H1 (cell line): ENCODE measurements around the gene ABL2. TPM values are rescaled to one million over a fixed set of nuclear protein-coding genes. Genes with fewer than 3 reads are reported as not detected.
"Not testable (repeated sequence)": the region's sequence is repeated elsewhere in the genome, so short reads cannot be mapped to it uniquely, and the experiment has no call there.

ENCODE experiments used
- CTCF ChIA-PET: fragments of 300-600 bp; sonication (Branson Sonifier 250); formaldehyde crosslinking; loops from one replicate; lab custom pipeline; 2021; ENCODE audit not compliant: partially characterized antibody; lab: Charles Lee
- POLR2A ChIA-PET: fragments of 300-600 bp; sonication (Branson Sonifier 250); formaldehyde crosslinking; loops from one replicate; lab custom pipeline; 2021; ENCODE audit warnings: inconsistent platforms; ENCODE audit not compliant: partially characterized antibody; lab: Charles Lee
- DNase-seq, 2 experiments: peaks; one replicate each; pipeline versions ENCODE4 v3.0.0 to v3.0.0-alpha.2; 2010 to 2022; ENCODE audit warnings: low spot score in 2 of 2, low read depth in 1 of 2, mixed read lengths in 1 of 2
- FAIRE-seq: peaks from 2 replicates; lab custom pipeline; 2011; peaks lifted over from hg19 to GRCh38; lab: Jason Lieb, UNC
- H2AFZ ChIP-seq: 2 replicates; pipeline ENCODE4 v1.8.1; 2012; ENCODE audit warnings: low read length, inconsistent platforms
- H2AK5ac ChIP-seq: 2 replicates; pipeline ENCODE4 v1.6.1; 2013; ENCODE audit warnings: low read depth, low read length
- H2BK120ac ChIP-seq: replicated peaks from 2 replicates; pipeline ENCODE3; 2013; ENCODE audit warnings: low read depth, low read length, inconsistent platforms
- H2BK12ac ChIP-seq: 2 replicates; pipeline ENCODE4 v1.6.1; 2013; ENCODE audit warnings: low read depth, low read length
- H2BK15ac ChIP-seq: 2 replicates; pipeline ENCODE4 v1.6.1; 2013; ENCODE audit warnings: low read length
- H2BK20ac ChIP-seq: 2 replicates; pipeline ENCODE4 v1.6.1; 2013; ENCODE audit warnings: low read length
- H2BK5ac ChIP-seq: 2 replicates; pipeline ENCODE4 v1.6.1; 2013; ENCODE audit warnings: low read depth, low read length
- H3K14ac ChIP-seq: 2 replicates; pipeline ENCODE4 v1.6.1; 2013; ENCODE audit warnings: inconsistent platforms; ENCODE audit not compliant: insufficient read length
- H3K18ac ChIP-seq: 2 replicates; pipeline ENCODE4 v1.6.1; 2013; ENCODE audit warnings: low read length; ENCODE audit errors: extremely low read depth
- H3K23ac ChIP-seq: 2 replicates; pipeline ENCODE4 v1.6.1; 2013; ENCODE audit warnings: inconsistent platforms; ENCODE audit not compliant: insufficient read length
- H3K23me2 ChIP-seq: 2 replicates; pipeline ENCODE4 v1.6.1; 2013; ENCODE audit warnings: low read depth, low read length
- H3K27ac ChIP-seq: 2 replicates; pipeline ENCODE4 v1.6.1; 2011; ENCODE audit warnings: low read depth, low read length, inconsistent platforms
- H3K27me3 ChIP-seq, 4 experiments: replicated peaks in 1 of 4; 1 replicate in 1 of 4; 2 replicates in 3 of 4; pipeline versions ENCODE4 v1.6.1 to v1.8.1; 2011 to 2013; ENCODE audit warnings: low read length in 3 of 4, mild to moderate bottlenecking in 3 of 4, inconsistent platforms in 2 of 4, mixed read lengths in 2 of 4, moderate library complexity in 1 of 4; ENCODE audit not compliant: control insufficient read depth in 3 of 4, insufficient read depth in 3 of 4; ENCODE audit errors: extremely low read depth in 1 of 4
- H3K36me3 ChIP-seq, 4 experiments: 2 replicates each; pipeline versions ENCODE4 v1.6.1 to v1.8.1; 2011 to 2013; ENCODE audit warnings: mild to moderate bottlenecking in 4 of 4, low read length in 3 of 4, moderate library complexity in 2 of 4, control low read depth in 1 of 4, inconsistent platforms in 1 of 4; ENCODE audit not compliant: insufficient read depth in 4 of 4, control insufficient read depth in 2 of 4
- H3K4ac ChIP-seq: replicated peaks from 2 replicates; pipeline ENCODE3; 2013; ENCODE audit warnings: low read length, low read depth, mixed read lengths, inconsistent platforms; ENCODE audit not compliant: insufficient read length
- H3K4me1 ChIP-seq, 4 experiments: replicated peaks in 1 of 4; 1 replicate in 1 of 4; 2 replicates in 3 of 4; pipeline versions ENCODE4 v1.6.1 to v1.8.1; 2011 to 2013; ENCODE audit warnings: low read length in 3 of 4, inconsistent platforms in 2 of 4, mixed read lengths in 1 of 4; ENCODE audit not compliant: insufficient read depth in 4 of 4, control insufficient read depth in 3 of 4
- H3K4me2 ChIP-seq, 2 experiments: 2 replicates each; pipeline versions ENCODE4 v1.6.1 to v1.8.1; 2011 to 2013; ENCODE audit warnings: low read depth in 2 of 2, low read length in 2 of 2, control low read depth in 1 of 2, inconsistent platforms in 1 of 2, mild to moderate bottlenecking in 1 of 2; ENCODE audit not compliant: insufficient read depth in 1 of 2
- H3K4me3 ChIP-seq, 4 experiments: fragments of 200-600, 300-600 bp in 1 of 4; sonication (generic), shearing (Covaris generic), sonication (Bioruptor Twin) in 1 of 4; 2 replicates each; pipeline versions ENCODE4 v1.5.1 to v1.8.1; 2011 to 2016; ENCODE audit warnings: low read length in 4 of 4, low read depth in 3 of 4, control low read depth in 2 of 4, inconsistent platforms in 2 of 4, mild to moderate bottlenecking in 2 of 4, mixed read lengths in 1 of 4, moderate library complexity in 1 of 4; ENCODE audit not compliant: insufficient read depth in 2 of 4; ENCODE audit errors: extremely low read depth in 1 of 4
- H3K56ac ChIP-seq: replicated peaks from 2 replicates; pipeline ENCODE3; 2013; ENCODE audit warnings: low read depth, mild to moderate bottlenecking, mixed read lengths, low read length, inconsistent platforms; ENCODE audit not compliant: insufficient read length
- H3K79me1 ChIP-seq: 2 replicates; pipeline ENCODE4 v1.6.1; 2013; ENCODE audit warnings: low read depth, low read length, control low read depth
- H3K79me2 ChIP-seq, 2 experiments: 2 replicates each; pipeline versions ENCODE4 v1.6.1 to v1.8.1; 2012 to 2013; ENCODE audit warnings: low read length in 2 of 2, mild to moderate bottlenecking in 2 of 2, inconsistent platforms in 1 of 2; ENCODE audit not compliant: insufficient read depth in 2 of 2, control insufficient read depth in 1 of 2
- H3K9ac ChIP-seq, 4 experiments: replicated peaks in 1 of 4; 1 replicate in 1 of 4; 2 replicates in 3 of 4; pipeline versions ENCODE4 v1.6.1 to v1.8.1; 2011 to 2013; ENCODE audit warnings: low read depth in 3 of 4, low read length in 3 of 4, control low read depth in 2 of 4, mild to moderate bottlenecking in 2 of 4, moderate library complexity in 2 of 4, inconsistent platforms in 1 of 4; ENCODE audit errors: extremely low read depth in 1 of 4
- H3K9me3 ChIP-seq, 2 experiments: 2 replicates each; pipeline versions ENCODE4 v1.6.1 to v1.8.1; 2012 to 2013; ENCODE audit warnings: mild to moderate bottlenecking in 2 of 2, moderate library complexity in 2 of 2, control low read depth in 1 of 2, inconsistent platforms in 1 of 2, low read depth in 1 of 2, low read length in 1 of 2, mixed read lengths in 1 of 2; ENCODE audit not compliant: insufficient read depth in 2 of 2
- H4K20me1 ChIP-seq, 2 experiments: replicated peaks in 1 of 2; 2 replicates each; pipeline versions ENCODE3 to v1.8.1; 2011 to 2013; ENCODE audit warnings: inconsistent platforms in 2 of 2, low read length in 2 of 2, mild to moderate bottlenecking in 1 of 2; ENCODE audit not compliant: insufficient read depth in 2 of 2, control insufficient read depth in 1 of 2
- H4K5ac ChIP-seq: 2 replicates; pipeline ENCODE4 v1.6.1; 2013; ENCODE audit warnings: low read length, low read depth, mixed read lengths, inconsistent platforms; ENCODE audit not compliant: insufficient read length
- H4K8ac ChIP-seq: 2 replicates; pipeline ENCODE4 v1.8.0; 2013; ENCODE audit warnings: mild to moderate bottlenecking, moderate library complexity, low read length, inconsistent platforms; ENCODE audit not compliant: insufficient read depth; ENCODE audit errors: extremely low read depth
- H4K91ac ChIP-seq: replicated peaks from 2 replicates; pipeline ENCODE3; 2013; ENCODE audit warnings: low read length, mixed read lengths, inconsistent platforms; ENCODE audit not compliant: insufficient read length
- WGBS, 2 experiments: shearing (Covaris generic) in 1 of 2; methylation state at CpG; one replicate each; pipeline versions ENCODE4 v1.1.6 to v1.1.7; 2013 to 2015; ENCODE audit warnings: low lambda C conversion rate in 2 of 2, mixed read lengths in 2 of 2, inconsistent platforms in 1 of 2, low coverage in 1 of 2, missing lambda C conversion rate in 1 of 2; ENCODE audit not compliant: insufficient replicate concordance in 2 of 2, insufficient coverage in 1 of 2, insufficient read length in 1 of 2; ENCODE audit errors: extremely low coverage in 1 of 2, missing lambda C conversion rate in 1 of 2; 5-methylcytosine and 5-hydroxymethylcytosine counted together
- polyA plus RNA-seq, 7 experiments: library from polyadenylated mRNA; depleted of rRNA in 3 of 7; stranded (reverse) in 5 of 7; unstranded in 2 of 7; fragments of >200 nt in 5 of 7; fragments of 200-250 nt in 2 of 7; gene quantifications; 1 replicate in 5 of 7; 2 replicates in 1 of 7; 4 replicates in 1 of 7; pipeline versions ENCODE4 v1.2.1 to v1.2.3, GENCODE V29; 2011 to 2013; ENCODE audit warnings: missing spikeins in 2 of 7, mixed read lengths in 2 of 7
- total RNA-seq: library from RNA; stranded (reverse); fragmentation: NEBNext Ultra II Directional; extraction: Animal tissue kit (Norgen Biotek cat#: 25700); gene quantifications from 2 replicates; pipeline ENCODE4 v1.2.1, GENCODE V29; 2021

Gene ABL2
- total and polyA plus RNA-seq, 2 of the 8 experiments (the other 6 are each of a cell fraction or from before 2014, with no cell fraction given) = 4.5 to 19.1 TPM

DNA sequence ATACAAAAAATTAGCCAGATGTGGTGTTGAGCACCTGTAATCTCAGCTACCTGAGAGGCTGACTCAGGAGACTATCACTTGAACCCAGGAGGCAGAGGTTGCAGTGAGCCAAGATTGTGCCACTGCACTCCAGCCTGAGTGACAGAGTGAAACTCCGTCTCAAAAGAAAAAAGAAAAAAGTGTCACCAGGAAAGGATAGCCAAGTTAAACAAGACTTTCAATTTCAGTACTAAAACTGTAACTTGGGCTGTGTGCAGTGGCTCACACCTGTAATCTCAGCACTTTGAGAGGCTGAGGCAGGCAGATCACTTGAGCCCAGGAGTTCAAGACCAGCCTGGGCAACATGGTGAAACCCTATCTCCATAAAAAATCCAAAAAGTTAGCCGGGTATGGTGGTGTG lies 15.9 kb upstream of the ABL2 start:
- H2BK120ac ChIP-seq, H3K23me2 ChIP-seq, H2BK12ac ChIP-seq, H3K14ac ChIP-seq, H3K79me2 ChIP-seq, H3K9ac ChIP-seq, FAIRE-seq, H3K56ac ChIP-seq, H2BK20ac ChIP-seq, H3K79me1 ChIP-seq, CTCF ChIA-PET, DNase-seq, H4K5ac ChIP-seq, H3K18ac ChIP-seq, POLR2A ChIA-PET, H2AFZ ChIP-seq, H4K20me1 ChIP-seq, H4K91ac ChIP-seq, H3K27ac ChIP-seq, H3K4me2 ChIP-seq, H3K27me3 ChIP-seq, H3K36me3 ChIP-seq, H3K4me3 ChIP-seq, H3K4me1 ChIP-seq, H2AK5ac ChIP-seq, H3K4ac ChIP-seq, H4K8ac ChIP-seq, H3K23ac ChIP-seq, H3K9me3 ChIP-seq, H2BK5ac ChIP-seq, H2BK15ac ChIP-seq: not testable (repeated sequence)
- 89% methylated on average over 2 of the region's 2 CpGs; no CpG with 5 or more reads in 1 of the 2 experiments for WGBS, 2 experiments
